SHP77 treated with DMSO at 0.1 percent for 48 hours (cell line): Measurements from ENCODE around the gene EOLA2.
"Not testable (repeated sequence)": the region's sequence is repeated elsewhere in the genome, so short reads cannot be mapped to it uniquely, and the experiment has no call there.

Experiments
- DNase-seq: peaks from one replicate; lab custom pipeline; 2025; lab: John Stamatoyannopoulos, UW

The EOLA2 gene

GRCh38 chrX:149932970-149933369 lies 5.3 kb downstream of the EOLA2 start:
- DNase-seq = not testable (repeated sequence)

DNA sequence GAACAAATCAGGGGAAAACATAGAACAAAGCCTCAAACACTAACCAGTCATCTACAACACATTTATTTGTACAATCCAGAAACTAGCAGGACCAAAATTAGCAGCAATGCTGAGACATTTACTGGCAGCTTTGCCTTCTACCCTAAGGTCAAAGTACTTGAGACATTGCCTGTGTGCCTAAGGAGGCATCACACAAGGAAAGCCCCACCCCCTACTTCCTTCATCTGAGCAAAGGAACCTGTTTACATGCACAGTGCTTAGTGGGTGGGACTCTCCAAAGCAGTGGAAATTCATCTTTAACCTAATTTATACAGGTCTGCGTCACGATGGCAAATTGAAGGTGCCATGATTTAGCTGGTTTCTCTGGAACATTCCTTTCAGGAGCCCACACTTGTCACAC lies 6.1 kb downstream of the EOLA2 start:
- not testable (repeated sequence) for DNase-seq

DNA sequence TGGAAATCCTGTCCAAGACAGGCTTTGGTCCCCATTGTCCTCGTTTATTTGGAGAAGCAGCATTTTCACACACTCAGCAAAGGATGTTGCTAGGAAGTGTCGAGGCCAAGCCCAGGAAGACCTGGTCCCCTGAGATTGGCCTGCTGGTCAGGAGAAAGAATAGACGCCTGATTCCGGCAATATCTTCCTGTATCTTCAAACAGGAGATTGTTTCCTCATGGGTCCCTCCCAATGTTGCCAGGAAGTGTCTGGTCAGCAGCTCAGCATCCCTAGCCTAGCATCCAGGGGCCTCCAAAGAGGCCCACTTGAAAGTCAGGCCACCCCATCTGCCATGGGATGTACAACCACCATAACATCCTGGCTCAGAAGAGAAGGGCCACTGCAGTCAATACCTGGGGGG lies 6.9 kb downstream of the EOLA2 start:
- DNase-seq = not testable (repeated sequence)

DNA sequence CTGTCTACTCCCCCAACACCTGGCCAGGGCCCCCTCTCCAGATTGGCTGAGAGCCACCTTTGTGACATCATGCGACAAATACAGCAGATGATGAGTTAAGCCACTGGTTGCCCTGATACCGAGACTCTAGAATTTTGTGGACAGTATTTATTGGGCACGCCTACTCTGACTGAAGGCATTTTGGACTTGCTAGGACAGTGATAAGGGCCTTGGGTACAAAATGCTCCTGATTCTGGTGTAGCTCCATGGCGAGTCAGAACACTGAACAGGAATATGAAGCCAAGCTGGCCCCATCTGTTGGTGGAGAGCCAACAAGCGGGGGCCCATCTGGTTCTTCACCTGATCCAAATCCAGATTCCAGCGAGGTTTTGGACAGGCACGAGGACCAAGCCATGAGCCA lies 8.9 kb downstream of the EOLA2 start, which contains the start of gene HSFX4:
HSFX4 (plus strand) TSS at position 174 of the 400 bp plus-strand sequence; CDS start at position 246, 72 bp downstream.
- not testable (repeated sequence) for DNase-seq

GRCh38 chrX:149928635-149929034 lies 9.7 kb downstream of the EOLA2 start:
- DNase-seq = not testable (repeated sequence)

DNA sequence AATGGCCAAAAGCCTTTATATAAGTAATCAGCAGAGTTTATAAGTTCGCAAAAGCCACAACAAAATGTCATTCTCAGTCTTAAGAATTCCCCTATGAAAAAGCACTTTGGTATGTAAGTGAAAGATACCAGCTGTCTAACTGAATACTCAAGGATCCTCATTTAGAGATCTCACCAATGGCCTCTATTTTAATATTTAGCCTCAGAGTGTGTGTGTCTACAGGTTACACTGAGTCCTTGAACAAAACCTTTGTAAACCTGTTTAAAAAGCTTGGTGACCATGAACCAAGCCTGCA lies 10.4 kb downstream of the EOLA2 start:
- not testable (repeated sequence) for DNase-seq

DNA sequence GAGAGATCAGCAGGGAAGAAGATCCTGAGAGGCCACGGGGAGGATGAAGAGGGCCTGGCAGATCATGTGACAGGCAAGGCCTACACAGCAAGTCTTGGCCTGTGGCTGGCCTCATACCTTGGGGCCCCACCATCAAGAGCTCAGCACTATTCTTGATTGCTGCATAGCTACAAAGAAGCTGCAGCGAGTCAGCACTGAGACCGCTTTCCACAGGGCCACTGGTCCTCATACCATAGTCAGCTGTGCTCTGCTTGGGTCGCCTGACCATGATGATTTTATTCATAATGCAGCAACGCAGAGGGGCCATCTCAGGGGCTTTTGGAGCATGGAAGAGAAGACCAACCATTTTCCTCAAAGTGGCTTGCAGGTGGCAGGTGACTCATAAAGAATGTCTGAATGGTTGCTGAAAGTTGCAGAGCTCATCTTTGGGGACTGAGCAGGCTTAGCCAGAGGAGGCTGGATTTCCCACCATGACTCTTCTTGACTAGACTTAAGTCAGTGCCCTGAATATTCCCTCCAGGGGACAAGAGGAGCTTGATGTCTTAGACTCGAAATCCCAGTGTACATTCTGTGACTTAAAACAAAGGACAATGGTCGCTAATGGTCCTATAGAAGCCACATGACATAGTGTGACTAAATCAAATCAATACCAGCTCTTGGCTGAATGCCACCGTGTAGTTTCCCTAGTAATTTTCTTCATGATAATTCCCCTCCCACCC lies 10.9 kb downstream of the EOLA2 start:
- not testable (repeated sequence) for DNase-seq

GRCh38 chrX:149924434-149924833 lies 13.9 kb downstream of the EOLA2 start:
- not testable (repeated sequence) for DNase-seq

DNA sequence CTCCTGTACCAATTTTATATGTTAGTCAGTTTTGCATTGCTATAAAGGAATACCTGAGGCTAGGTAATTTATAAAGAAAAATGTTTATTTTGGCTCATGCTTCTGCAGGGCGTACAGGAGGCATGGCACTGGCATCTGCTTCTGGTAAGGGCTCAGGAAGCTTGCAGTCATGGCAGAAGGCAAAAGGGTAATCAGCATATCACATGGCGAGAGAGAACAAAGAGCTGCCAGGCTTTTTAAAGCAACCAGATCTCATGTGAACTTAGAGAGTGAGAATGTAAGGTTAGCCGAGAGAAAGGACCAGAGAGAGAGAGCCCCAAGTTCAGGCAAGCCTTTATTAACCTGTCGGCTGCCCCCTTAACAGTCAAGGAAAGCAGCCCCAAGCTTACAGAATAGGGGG lies 14.5 kb downstream of the EOLA2 start:
- not testable (repeated sequence) for DNase-seq

DNA sequence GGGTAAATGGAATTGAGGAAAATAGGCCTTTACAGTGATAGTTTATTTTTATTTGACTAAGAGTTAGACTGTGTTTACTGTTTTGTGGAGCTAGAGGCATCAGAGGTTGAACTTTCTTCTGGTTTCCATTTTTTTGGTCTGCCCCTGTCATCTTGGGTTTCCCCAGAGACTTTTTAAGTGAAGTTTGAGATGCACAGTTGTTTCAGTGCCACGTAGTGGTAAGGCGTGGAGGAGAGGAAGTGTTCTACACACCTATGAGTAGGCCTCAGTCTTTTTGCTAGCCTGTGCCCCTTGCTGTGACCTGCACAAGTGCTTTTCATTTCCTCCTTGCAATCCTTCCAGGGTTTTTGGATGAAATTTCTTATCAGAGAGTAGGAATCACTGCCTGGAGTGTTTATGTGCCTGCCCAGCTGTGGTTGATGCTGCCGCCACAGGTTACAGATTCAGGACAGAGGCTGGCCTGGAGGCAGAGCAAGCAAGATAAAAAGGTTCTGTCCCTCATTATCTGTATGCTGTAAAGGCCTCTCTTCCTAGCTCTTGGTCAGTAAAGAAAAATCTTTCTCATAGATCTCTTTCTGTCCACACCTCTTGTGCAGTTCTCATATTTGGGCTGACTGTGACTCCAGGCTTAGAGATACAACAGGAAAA lies 21.4 kb downstream of the EOLA2 start:
- DNase-seq = no peak

- no peak for DNase-seq
Observed at GRCh38 chrX:149910178-149910695, 28.1 kb downstream of the EOLA2 start.

DNA sequence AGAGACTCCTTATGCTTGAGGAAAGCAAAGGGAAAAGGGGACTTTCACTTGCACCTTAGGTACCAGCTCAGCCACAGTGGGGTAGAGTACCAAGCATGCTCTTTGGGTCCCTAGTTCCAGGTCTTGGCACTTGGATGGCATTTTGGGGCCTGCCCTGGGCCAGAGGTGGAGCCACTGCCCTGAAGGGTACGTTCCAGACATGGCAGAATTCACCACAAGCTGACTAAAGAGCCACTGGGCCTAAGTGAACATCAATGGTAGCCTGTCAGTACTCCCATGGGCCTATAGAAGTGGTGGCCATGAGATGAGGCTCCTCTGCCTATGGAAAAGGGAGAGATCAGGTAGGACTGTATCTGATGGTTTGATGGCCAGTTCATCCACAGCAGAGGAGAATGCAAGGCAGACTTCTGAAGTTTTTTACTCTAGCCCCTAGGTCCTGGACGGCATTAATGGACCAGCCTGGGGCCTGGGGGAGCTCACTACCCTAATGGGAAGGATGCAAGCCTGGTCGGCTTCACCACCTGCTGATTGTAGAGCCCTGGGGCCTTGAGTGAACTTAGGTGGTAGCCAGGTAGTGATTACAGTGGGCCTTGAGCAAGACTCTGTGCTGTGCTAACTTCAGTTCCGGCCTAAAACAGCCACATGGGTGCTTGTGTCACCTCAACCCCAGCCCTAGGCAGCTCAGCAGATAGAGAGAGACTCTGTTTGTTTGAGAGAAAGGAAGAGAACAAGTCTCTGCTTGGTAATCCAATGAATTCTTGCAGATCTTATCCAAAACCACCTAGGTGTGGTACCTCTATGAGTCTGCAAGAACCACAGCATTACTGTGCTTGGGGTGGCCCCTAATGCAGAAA lies 28.7 kb downstream of the EOLA2 start:
- no peak for DNase-seq

DNA sequence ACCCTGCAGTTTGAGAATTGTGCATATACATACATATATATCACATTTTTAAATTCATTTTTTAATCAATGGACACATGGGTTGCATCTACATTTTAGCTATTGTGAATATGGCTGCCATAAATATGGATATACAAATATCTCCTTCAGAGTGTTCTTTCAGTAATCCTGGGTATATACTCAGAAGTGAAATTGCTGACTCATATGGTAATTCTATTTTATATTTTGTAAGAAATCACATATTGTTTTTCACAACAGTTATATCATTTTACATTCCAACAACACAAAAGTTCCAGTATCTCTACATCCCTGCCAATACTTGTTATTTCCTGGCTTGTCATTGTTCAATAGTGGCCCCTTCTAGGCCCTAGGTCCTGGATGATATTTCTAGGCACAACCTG lies 29.6 kb downstream of the EOLA2 start:
- DNase-seq = no peak

GRCh38 chrX:149908308-149908707 lies 30.0 kb downstream of the EOLA2 start:
- no peak for DNase-seq

DNA sequence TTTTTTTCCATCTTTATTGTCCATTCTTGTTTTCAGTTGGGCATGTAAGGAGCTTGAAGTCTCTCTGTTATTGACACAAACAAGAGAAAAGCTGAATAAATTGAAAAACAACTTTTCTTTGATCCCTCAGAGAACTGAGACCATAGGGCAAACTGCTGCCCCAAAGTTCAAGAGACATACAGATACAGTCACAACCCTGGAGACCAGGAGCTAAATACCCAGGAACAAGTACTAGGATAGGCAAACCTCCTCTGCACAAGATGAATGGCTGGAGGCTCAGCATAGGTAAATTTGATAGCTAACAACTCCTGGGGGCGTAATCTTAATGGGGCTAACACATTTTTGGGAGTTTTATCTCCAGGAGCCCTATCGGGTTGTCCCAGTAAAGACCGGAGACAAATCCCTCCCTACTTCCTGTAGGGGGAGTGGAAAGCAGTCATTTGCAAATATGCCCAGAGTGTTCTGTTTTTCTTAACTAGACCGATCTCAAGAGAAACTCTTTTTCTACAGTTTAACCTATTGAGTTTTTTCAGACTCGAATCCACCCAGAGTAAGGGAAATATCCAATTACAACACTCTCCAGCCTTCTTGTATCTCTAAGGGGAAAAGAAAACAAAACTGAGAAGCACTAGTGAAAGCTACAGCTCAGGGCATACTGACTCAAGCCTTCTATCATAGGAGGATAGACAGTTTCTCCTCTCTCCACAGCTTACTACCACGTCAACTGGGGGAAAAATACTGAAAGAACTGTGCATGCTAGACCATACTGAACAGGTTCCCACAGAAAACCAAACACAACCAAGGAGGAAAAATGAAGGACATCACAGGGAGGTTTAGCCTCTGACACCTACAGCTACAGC lies 34.2 kb downstream of the EOLA2 start:
- DNase-seq = no peak

- DNase-seq = no peak
Observed at GRCh38 chrX:149898554-149898953, 39.7 kb downstream of the EOLA2 start.

- not testable (repeated sequence) for DNase-seq
Observed at GRCh38 chrX:149890828-149891227, 47.5 kb downstream of the EOLA2 start.
